K562 (cell line): ENCODE data around the gene JPT2. TPM values are rescaled to one million over a fixed set of nuclear protein-coding genes. Genes with fewer than 3 reads are reported as not detected.

Experiments used
- BRF1 ChIP-seq: IDR thresholded peaks from 3 replicates; pipeline ENCODE4 v1.6.1; 2011; ENCODE audit warnings: borderline replicate concordance, mild to moderate bottlenecking; ENCODE audit not compliant: insufficient read length; ENCODE audit errors: extremely low read depth
- FOXJ2 ChIP-seq: fragments of 200-800 bp; sonication (Bioruptor generic); IDR thresholded peaks from 2 replicates; pipeline ENCODE4 v1.6.1; 2016; ENCODE audit warnings: missing genetic modification characterization, missing compliant biosample characterization
- FOXK1 ChIP-seq: sonication (generic); formaldehyde crosslinking; IDR thresholded peaks from 2 replicates; pipeline ENCODE4 v1.8.0; 2022; ENCODE audit warnings: missing genetic modification reagents, mild to moderate bottlenecking, borderline replicate concordance
- HOXB6 ChIP-seq: fragments of 250-450 bp; sonication (Bioruptor Pico); IDR thresholded peaks from 2 replicates; pipeline ENCODE4 v1.5.1; 2022; ENCODE audit warnings: mild to moderate bottlenecking, borderline replicate concordance
- L3MBTL2 ChIP-seq: fragments of 450-650 bp; IDR thresholded peaks from 2 replicates; pipeline ENCODE4 v1.6.1; 2016; ENCODE audit warnings: mild to moderate bottlenecking, moderate library complexity
- NFYB ChIP-seq: IDR thresholded peaks from 2 replicates; pipeline ENCODE4 v1.6.1; 2011; ENCODE audit warnings: mild to moderate bottlenecking, moderate library complexity; ENCODE audit not compliant: insufficient read length; ENCODE audit errors: extremely low read depth
- NR2F6 ChIP-seq: fragments of 450-650 bp; formaldehyde crosslinking; IDR thresholded peaks from 2 replicates; pipeline ENCODE4 v1.4.0; 2020; ENCODE audit warnings: mild to moderate bottlenecking
- PHB ChIP-seq: fragments of 250-450 bp; sonication (Bioruptor Pico); IDR thresholded peaks from 2 replicates; pipeline ENCODE4 v1.5.0; 2021
- TEAD4 ChIP-seq, 2 experiments: sonication (generic) in 1 of 2; formaldehyde crosslinking in 1 of 2; IDR thresholded peaks; 2 replicates each; pipeline versions ENCODE4 v1.6.1 to v1.8.0; 2012 to 2022; ENCODE audit warnings: borderline replicate concordance in 1 of 2, inconsistent platforms in 1 of 2, low read length in 1 of 2, mild to moderate bottlenecking in 1 of 2, missing genetic modification reagents in 1 of 2
- TFAM ChIP-seq: fragments of 250-450 bp; sonication (Bioruptor Pico); conservative IDR thresholded peaks from 2 replicates; pipeline ENCODE4 v1.5.0; 2021; ENCODE audit warnings: mild to moderate bottlenecking, moderate library complexity
- ZNF445 ChIP-seq: fragments of 250-450 bp; sonication (Bioruptor Pico); IDR thresholded peaks from 2 replicates; pipeline ENCODE4 v1.4.0; 2020; ENCODE audit warnings: low read depth, mild to moderate bottlenecking, moderate library complexity
- polyA plus RNA-seq, 8 experiments: library from polyadenylated mRNA; depleted of rRNA in 4 of 8; stranded (reverse) in 5 of 8; unstranded in 3 of 8; fragments of >200 nt; fragmentation: Nextera tagmentation in 2 of 8; fragmentation: Illumina TruSeq in 1 of 8; extraction: Ambion mirVana in 2 of 8; extraction: Trizol in 1 of 8; gene quantifications; 2 replicates each; pipeline versions ENCODE4 v1.2.1 to v1.2.3, GENCODE V29; 2011 to 2014; ENCODE audit warnings: inconsistent platforms in 1 of 8, missing spikeins in 1 of 8
- total RNA-seq, 7 experiments: library from RNA; depleted of rRNA in 6 of 7; stranded (reverse); fragments of >200 nt in 6 of 7; fragmentation: Illumina TruSeq in 2 of 7; extraction: Trizol in 2 of 7; gene quantifications; 2 replicates each; pipeline versions ENCODE4 v1.2.1 to v1.2.3, GENCODE V29; 2011 to 2021; ENCODE audit warnings: low replicate concordance in 1 of 7
- TF ChIP-seq, protein P1 (sequence below): fragments of 200-800 bp; sonication (Bioruptor generic); IDR thresholded peaks from 2 replicates; pipeline ENCODE4 v1.6.1; 2017; ENCODE audit warnings: missing genetic modification characterization, missing compliant biosample characterization
- TF ChIP-seq, protein P2 (sequence below): fragments of 250-450 bp; sonication (Bioruptor Pico); IDR thresholded peaks from 2 replicates; pipeline ENCODE4 v1.8.0; 2022; ENCODE audit warnings: inconsistent platforms, mild to moderate bottlenecking, moderate library complexity, borderline replicate concordance

JPT2 gene
- total and polyA plus RNA-seq, 9 of the 15 experiments (the other 6 are each of a cell fraction or from before 2014, with no cell fraction given): 25.5 to 133 (median 106) TPM

DNA sequence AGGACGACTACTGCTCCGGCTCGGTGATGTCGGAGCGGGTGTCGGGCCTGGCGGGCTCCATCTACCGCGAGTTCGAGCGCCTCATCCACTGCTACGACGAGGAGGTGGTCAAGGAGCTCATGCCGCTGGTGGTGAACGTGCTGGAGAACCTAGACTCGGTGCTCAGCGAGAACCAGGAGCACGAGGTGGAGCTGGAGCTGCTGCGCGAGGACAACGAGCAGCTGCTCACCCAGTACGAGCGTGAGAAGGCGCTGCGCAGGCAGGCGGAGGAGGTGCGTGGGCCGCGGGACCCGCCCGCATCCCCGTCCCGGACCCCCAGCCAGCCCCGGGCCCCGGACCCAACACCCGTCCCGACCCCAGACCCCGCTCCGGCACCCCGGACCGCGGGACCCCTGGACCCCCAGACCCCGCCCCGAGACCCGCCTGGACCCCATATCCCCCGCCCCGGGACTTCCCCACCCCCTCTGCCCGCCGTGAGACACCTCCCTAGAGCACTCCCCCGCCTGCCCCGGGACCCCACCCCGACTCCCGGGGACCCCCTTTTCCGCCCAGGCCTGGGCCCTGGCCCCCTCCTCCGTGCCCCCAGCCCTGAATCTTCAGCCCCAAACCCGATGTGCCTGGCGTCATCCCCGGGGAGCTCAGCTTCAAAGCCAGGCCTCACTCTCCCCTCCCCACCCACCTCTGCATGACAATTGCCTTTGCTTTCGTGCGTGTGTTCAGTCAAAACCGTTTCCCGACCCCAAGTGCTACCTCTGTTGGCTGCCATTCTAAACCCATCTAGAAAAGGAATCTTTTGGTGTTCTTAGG is 28.5 kb downstream of the JPT2 start (continued):
- TF ChIP-seq L3MBTL2 (peak; percentile 91), NFYB (no peak), TFAM (CRISPR knock-in tag) (no peak), BRF1 (no peak), NR2F6 (no peak), ZNF445 (CRISPR knock-in tag) (no peak), HOXB6 (CRISPR knock-in tag) (no peak), TEAD4 (IDR thresholded peaks at IDR 0.05; ENCODE audit: low read length) (no peak), TEAD4 (CRISPR knock-in tag; IDR thresholded peaks at IDR 0.05; ENCODE audit: borderline replicate concordance) (no peak), FOXK1 (no peak), FOXJ2 (tag) (no peak), PHB (no peak)
- TF ChIP-seq, protein P1, sequence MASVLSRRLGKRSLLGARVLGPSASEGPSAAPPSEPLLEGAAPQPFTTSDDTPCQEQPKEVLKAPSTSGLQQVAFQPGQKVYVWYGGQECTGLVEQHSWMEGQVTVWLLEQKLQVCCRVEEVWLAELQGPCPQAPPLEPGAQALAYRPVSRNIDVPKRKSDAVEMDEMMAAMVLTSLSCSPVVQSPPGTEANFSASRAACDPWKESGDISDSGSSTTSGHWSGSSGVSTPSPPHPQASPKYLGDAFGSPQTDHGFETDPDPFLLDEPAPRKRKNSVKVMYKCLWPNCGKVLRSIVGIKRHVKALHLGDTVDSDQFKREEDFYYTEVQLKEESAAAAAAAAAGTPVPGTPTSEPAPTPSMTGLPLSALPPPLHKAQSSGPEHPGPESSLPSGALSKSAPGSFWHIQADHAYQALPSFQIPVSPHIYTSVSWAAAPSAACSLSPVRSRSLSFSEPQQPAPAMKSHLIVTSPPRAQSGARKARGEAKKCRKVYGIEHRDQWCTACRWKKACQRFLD (CRISPR knock-in tag): peak; percentile 48; the same call in 1 of the 2 replicates
- TF ChIP-seq, protein P2, sequence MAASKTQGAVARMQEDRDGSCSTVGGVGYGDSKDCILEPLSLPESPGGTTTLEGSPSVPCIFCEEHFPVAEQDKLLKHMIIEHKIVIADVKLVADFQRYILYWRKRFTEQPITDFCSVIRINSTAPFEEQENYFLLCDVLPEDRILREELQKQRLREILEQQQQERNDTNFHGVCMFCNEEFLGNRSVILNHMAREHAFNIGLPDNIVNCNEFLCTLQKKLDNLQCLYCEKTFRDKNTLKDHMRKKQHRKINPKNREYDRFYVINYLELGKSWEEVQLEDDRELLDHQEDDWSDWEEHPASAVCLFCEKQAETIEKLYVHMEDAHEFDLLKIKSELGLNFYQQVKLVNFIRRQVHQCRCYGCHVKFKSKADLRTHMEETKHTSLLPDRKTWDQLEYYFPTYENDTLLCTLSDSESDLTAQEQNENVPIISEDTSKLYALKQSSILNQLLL (CRISPR knock-in tag): no peak
